KOPT-K1 (cell line): Measurements from ENCODE around the gene COIL.
A peak's percentile ranks its signal among the peaks of the same experiment; 100 is the strongest.
"Not testable (repeated sequence)": the region's sequence is repeated elsewhere in the genome, so short reads cannot be mapped to it uniquely, and the experiment has no call there.

Source experiments
- H3K27ac ChIP-seq: fragments of 200-600 bp; sonication (generic); 2 replicates; pipeline ENCODE4 v1.5.1; 2016; ENCODE audit warnings: antibody characterized with exemption, mild to moderate bottlenecking, low read depth, low read length; ENCODE audit not compliant: poor library complexity, severe bottlenecking
- H3K36me3 ChIP-seq: fragments of 200-600 bp; sonication (generic); 2 replicates; pipeline ENCODE4 v1.5.1; 2017; ENCODE audit warnings: antibody characterized with exemption, mild to moderate bottlenecking, low read length, moderate library complexity; ENCODE audit not compliant: insufficient read depth
- H3K9me3 ChIP-seq: fragments of 200-600 bp; sonication (generic); 2 replicates; pipeline ENCODE4 v1.5.1; 2017; ENCODE audit warnings: antibody characterized with exemption, low read length, mild to moderate bottlenecking; ENCODE audit not compliant: insufficient read depth, poor library complexity, severe bottlenecking

The COIL gene

GRCh38 chr17:56985371-56986162 lies 24.7 kb upstream of the COIL start:
- no peaks in the 10 kb centered on the region for H3K9me3 ChIP-seq
- peaks cover 10% of the 10 kb centered on the region for H3K36me3 ChIP-seq
- no peak overlapping the region for H3K27ac ChIP-seq

- Histone ChIP-seq H3K9me3 (no peaks in the 10 kb centered on the region), H3K36me3 (peaks cover 10% of the 10 kb centered on the region), H3K27ac (no peak overlapping the region)
These were observed 22.5 kb upstream of the COIL start for GRCh38 chr17:56983366-56983765.

GRCh38 chr17:56982312-56982711 lies 21.5 kb upstream of the COIL start:
- Histone ChIP-seq H3K27ac (no peak overlapping the region), H3K9me3 (no peaks in the 10 kb centered on the region), H3K36me3 (no peaks in the 10 kb centered on the region; the same call in 1 of the 2 replicates)

DNA sequence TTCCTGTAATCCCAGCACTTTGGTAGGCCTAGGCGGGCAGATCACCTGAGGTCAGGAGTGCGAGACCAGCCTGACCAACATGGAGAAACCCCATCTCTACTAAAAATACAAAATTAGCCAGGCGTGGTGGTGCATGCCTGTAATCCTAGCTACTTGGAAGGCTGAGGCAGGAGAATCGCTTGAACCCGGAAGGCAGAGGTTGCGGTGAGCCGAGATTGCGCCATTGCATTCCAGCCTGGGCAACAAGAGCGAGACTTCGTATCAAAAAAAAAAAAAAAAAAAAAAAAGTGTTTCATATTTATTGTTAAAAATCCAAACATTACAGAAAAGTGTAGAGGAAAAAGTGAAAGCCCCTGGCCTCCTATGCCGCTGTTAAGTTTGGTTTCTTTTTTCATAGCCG lies 19.7 kb upstream of the COIL start:
- not testable (repeated sequence) for H3K36me3 ChIP-seq, H3K27ac ChIP-seq, H3K9me3 ChIP-seq

- Histone ChIP-seq H3K27ac (no peak overlapping the region), H3K9me3 (no peaks in the 10 kb centered on the region), H3K36me3 (no peaks in the 10 kb centered on the region; the same call in 1 of the 2 replicates)
These were observed 18.2 kb upstream of the COIL start for GRCh38 chr17:56979091-56979480.

- Histone ChIP-seq H3K9me3 (no peaks in the 10 kb centered on the region), H3K27ac (no peak overlapping the region), H3K36me3 (no peaks in the 10 kb centered on the region; the same call in 1 of the 2 replicates)
These were observed 17.7 kb upstream of the COIL start for GRCh38 chr17:56978441-56979090.

DNA sequence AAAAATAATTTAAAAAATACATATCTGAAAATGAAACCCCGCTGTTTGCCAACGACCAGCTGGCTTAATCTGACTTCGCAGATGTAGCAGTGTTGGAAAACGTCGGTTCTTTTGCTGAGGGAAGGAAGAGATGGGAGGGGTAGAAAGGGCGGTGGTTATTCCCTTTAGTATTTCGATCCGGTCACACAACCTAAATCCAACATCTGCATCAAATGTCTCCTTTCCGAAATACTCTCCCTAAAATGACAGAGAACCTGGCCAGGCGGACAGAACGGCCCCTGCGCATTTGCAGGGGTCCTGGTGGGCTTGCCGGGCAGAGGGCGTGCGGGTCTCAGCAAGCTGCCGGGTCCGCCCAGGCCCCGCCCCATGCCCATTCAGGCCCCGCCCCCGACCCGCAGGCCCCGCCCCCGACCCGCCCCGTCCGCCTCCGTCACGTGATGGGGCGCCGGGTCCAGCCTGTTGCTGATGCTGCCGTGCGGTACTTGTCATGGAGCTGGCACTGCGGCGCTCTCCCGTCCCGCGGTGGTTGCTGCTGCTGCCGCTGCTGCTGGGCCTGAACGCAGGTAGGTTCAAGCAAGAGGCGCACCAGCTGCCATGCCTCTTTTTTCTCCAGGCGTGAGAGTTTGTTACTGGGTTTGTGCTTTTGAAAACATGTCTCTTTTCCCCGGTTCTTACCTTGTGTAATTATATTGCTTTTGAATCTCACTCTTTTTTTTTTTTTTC lies 17.0 kb upstream of the COIL start, which contains the start of gene SCPEP1:
Gene SCPEP1, plus strand, starts transcription at position 459 of the 723 bp plus-strand sequence. Its CDS starts 29 bp downstream, at position 488.
- Histone ChIP-seq H3K27ac (peak within 1 kb of the TSS; percentile 26), H3K9me3 (peaks cover 2% of the 10 kb centered on the region), H3K36me3 (no peaks in the 10 kb centered on the region; the same call in 1 of the 2 replicates)

DNA sequence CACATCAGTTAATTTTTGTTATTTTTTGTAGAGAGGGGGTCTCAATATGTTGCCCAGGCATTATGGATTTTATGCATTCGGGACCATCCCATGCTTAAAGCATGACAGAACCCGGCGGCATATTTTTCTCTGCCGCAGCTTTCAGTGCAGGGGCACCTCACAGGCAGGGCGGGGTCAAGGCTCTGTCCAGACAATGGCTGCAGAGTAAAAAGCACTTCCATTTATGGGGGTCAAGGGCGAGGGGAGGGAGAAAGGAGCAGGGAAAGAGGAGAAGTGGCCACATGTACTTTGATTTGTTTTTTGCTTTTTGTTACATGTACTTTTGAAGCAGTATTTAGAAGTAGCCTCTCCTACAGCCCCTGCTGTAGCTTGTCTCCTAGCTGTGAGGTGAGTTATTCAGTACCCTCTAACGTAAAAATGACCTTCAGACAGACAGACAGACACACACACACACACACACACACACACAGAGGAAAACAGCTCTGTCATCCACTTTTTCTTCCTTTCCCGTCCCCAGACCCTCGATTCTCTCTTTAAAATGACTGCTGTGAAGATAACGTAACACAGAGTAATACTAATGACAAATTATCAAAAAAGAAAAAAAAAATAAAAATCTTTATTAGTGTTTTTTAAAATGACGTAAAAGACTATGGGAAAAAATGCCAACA lies 16.2 kb upstream of the COIL start:
- Histone ChIP-seq H3K9me3 (peaks cover 10% of the 10 kb centered on the region), H3K27ac (no peak overlapping the region), H3K36me3 (no peaks in the 10 kb centered on the region; the same call in 1 of the 2 replicates)

DNA sequence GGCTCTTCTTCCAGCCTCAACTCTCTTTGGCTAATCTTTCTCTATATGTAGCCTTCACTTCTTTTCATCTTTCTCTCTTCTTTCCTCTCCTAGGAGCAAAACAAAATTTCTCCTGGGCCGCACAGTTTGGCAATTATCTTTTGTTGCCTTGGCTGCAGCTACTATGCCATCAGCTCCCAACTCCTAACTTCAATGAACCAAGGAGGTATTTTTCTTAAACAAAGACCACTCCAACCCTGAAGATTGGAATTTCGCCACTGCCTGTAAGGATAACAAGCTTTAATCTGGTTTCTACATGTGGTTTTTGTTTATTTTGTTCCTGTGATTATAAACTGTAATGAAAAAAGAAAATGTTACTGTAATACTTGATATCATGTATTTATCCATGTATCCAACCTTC lies 14.8 kb upstream of the COIL start:
- no peak overlapping the region for H3K27ac ChIP-seq
- no peaks in the 10 kb centered on the region for H3K36me3 ChIP-seq
- H3K9me3 ChIP-seq: peaks cover 24% of the 10 kb centered on the region

- Histone ChIP-seq H3K36me3 (no peaks in the 10 kb centered on the region), H3K9me3 (peaks cover 26% of the 10 kb centered on the region), H3K27ac (no peak overlapping the region)
These were observed 13.2 kb upstream of the COIL start for GRCh38 chr17:56974055-56974454.

- Histone ChIP-seq H3K9me3 (peaks cover 26% of the 10 kb centered on the region), H3K36me3 (no peaks in the 10 kb centered on the region), H3K27ac (no peak overlapping the region)
These were observed 12.7 kb upstream of the COIL start for GRCh38 chr17:56973520-56973919.

DNA sequence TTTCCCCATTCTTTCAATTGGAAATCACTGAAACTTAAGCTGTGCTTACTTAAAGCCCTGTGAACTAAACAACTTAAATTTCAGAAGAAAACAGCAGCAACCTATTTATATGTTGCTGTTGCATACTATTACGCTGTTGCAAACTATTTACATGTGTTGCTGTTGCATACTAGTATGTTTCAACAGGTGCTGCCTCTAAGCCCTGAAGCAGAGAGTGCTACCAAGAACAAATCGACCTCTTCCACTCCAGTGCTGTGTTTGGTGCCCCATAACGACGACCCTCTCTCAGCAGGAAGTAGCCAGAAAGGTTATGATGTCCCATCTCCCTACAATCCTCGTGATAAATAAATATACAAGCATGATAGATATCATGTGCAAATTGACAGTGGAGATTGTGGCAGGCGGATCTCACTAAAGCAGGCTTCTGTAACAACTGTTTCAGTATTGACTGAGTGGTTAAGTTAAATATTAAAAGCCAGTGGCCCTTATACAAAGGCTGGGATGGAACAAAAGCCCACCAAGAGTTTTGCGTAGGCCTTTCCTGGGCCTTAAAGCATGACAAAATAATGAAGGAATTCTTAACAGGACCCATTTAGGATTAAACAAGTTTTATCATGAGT lies 11.4 kb upstream of the COIL start:
- Histone ChIP-seq H3K27ac (no peak overlapping the region), H3K9me3 (peaks cover 26% of the 10 kb centered on the region), H3K36me3 (no peaks in the 10 kb centered on the region)

DNA sequence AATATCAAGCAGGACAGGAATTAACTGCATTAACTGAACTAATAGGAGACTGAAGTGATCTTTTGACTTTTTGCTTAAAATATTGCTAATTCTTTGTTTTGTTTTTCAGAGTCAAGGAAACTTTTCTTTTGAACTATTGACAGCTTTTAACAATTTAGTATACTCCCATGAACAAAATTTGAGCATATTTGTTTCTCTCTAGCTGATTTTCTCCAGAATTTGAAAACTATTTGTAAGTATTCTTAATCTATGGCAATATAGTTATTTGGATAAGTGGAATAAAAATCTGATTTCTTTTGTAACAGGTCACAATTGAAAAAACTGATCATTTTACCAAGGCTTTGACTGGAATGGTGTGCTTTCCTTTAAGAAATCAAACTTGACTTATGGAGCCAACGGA lies 10.1 kb upstream of the COIL start:
- Histone ChIP-seq H3K9me3 (peaks cover 26% of the 10 kb centered on the region), H3K36me3 (no peaks in the 10 kb centered on the region), H3K27ac (no peak overlapping the region)

GRCh38 chr17:56966338-56966737 lies 5.5 kb upstream of the COIL start:
- Histone ChIP-seq H3K27ac (no peak overlapping the region), H3K9me3 (peaks cover 9% of the 10 kb centered on the region), H3K36me3 (no peaks in the 10 kb centered on the region)
